HG03442 (cell line): ENCODE data around the gene CADPS2.
"Not testable (repeated sequence)": the region's sequence is repeated elsewhere in the genome, so short reads cannot be mapped to it uniquely, and the experiment has no call there.

Source experiments
- ATAC-seq: cut with Tn5 transposase; IDR thresholded peaks from one replicate; pipeline ENCODE4 v1.9.1; 2021; ENCODE audit warnings: mild to moderate bottlenecking, moderate library complexity; ENCODE audit not compliant: unreplicated experiment

Gene CADPS2

GRCh38 chr7:122717356-122718089, 168.7 kb downstream of the CADPS2 start:
- no peak for ATAC-seq

- no peak for ATAC-seq
Measured at GRCh38 chr7:122715183-122715582, 171.1 kb downstream of the CADPS2 start.

GRCh38 chr7:122710916-122711315, 175.3 kb downstream of the CADPS2 start:
- no peak for ATAC-seq

- no peak for ATAC-seq
Measured at GRCh38 chr7:122709930-122710646, 176.2 kb downstream of the CADPS2 start.

GRCh38 chr7:122706836-122707235, 179.4 kb downstream of the CADPS2 start:
- no peak for ATAC-seq

GRCh38 chr7:122702872-122703510, 183.3 kb downstream of the CADPS2 start, which contains the start of gene RNF148:
Gene RNF148 (minus strand): TSS chr7:122702922. CDS start chr7:122702750, 172 bp downstream.
- ATAC-seq: no peak

GRCh38 chr7:122699017-122699416, 187.2 kb downstream of the CADPS2 start, which contains the start of gene RNF133:
Gene RNF133 (minus strand): TSS chr7:122699117. CDS start chr7:122698918, 199 bp downstream.
- ATAC-seq: no peak

- ATAC-seq: no peak
Measured at GRCh38 chr7:122695816-122696215, 190.4 kb downstream of the CADPS2 start.

- no peak for ATAC-seq
Measured at GRCh38 chr7:122694697-122695096, 191.6 kb downstream of the CADPS2 start.

- ATAC-seq: no peak
Measured at GRCh38 chr7:122692769-122693309, 193.4 kb downstream of the CADPS2 start.

- ATAC-seq: no peak
Measured at GRCh38 chr7:122691569-122692235, 194.6 kb downstream of the CADPS2 start.

GRCh38 chr7:122689346-122690109, 196.7 kb downstream of the CADPS2 start:
- ATAC-seq: no peak

- ATAC-seq: no peak
Measured at GRCh38 chr7:122688400-122688998, 197.8 kb downstream of the CADPS2 start.

GRCh38 chr7:122686360-122686878, 199.8 kb downstream of the CADPS2 start:
- no peak for ATAC-seq

- ATAC-seq: no peak
Measured at GRCh38 chr7:122684504-122684903, 201.8 kb downstream of the CADPS2 start.

- no peak for ATAC-seq
Measured at GRCh38 chr7:122682815-122683550, 203.3 kb downstream of the CADPS2 start.

- ATAC-seq: not testable (repeated sequence)
Measured at GRCh38 chr7:122681186-122681585, 205.1 kb downstream of the CADPS2 start.

GRCh38 chr7:122679813-122680212, 206.4 kb downstream of the CADPS2 start:
- no peak for ATAC-seq

- ATAC-seq: not testable (repeated sequence)
Measured at GRCh38 chr7:122679269-122679709, 207.0 kb downstream of the CADPS2 start.
